Osteocyte (in vitro differentiated cells): ENCODE results near the gene DTL. TPM values are rescaled to one million over a fixed set of nuclear protein-coding genes. Genes with fewer than 3 reads are reported as not detected.

Experiments used
- DNase-seq: peaks from one replicate; pipeline ENCODE4 v3.0.0; 2021; ENCODE audit warnings: mixed read lengths; ENCODE audit not compliant: unreplicated experiment; ENCODE audit errors: extremely low spot score
- H3K27ac Mint-ChIP-seq: one replicate; pipeline ENCODE4 v1.8.0; 2021; ENCODE audit warnings: mild to moderate bottlenecking, mixed read lengths; ENCODE audit not compliant: unreplicated experiment
- H3K27me3 Mint-ChIP-seq: one replicate; pipeline ENCODE4 v1.8.0; 2021; ENCODE audit warnings: mixed read lengths; ENCODE audit not compliant: unreplicated experiment
- H3K36me3 Mint-ChIP-seq: one replicate; pipeline ENCODE4 v1.8.0; 2021; ENCODE audit warnings: mixed read lengths; ENCODE audit not compliant: unreplicated experiment
- H3K4me1 Mint-ChIP-seq: one replicate; pipeline ENCODE4 v1.8.0; 2021; ENCODE audit warnings: mixed read lengths; ENCODE audit not compliant: unreplicated experiment
- H3K4me3 Mint-ChIP-seq: one replicate; pipeline ENCODE4 v1.8.0; 2021; ENCODE audit warnings: mild to moderate bottlenecking, moderate library complexity, mixed read lengths; ENCODE audit not compliant: unreplicated experiment
- H3K9me3 Mint-ChIP-seq: one replicate; pipeline ENCODE4 v1.8.0; 2021; ENCODE audit warnings: mixed read lengths; ENCODE audit not compliant: unreplicated experiment
- CTCF ChIP-seq: fragments of 200-600 bp; sonication (generic); IDR thresholded peaks from 2 replicates; pipeline ENCODE4 v1.5.0; 2021; ENCODE audit warnings: antibody characterized with exemption, mild to moderate bottlenecking, moderate library complexity
- total RNA-seq: library from RNA; stranded (reverse); gene quantifications from 2 replicates; pipeline ENCODE4 v1.2.1, GENCODE V29; 2021

Gene DTL
- total RNA-seq, 1 donor from 2014 or later, result 6.7 TPM

GRCh38 chr1:212045981-212046380 lies 10.4 kb downstream of the DTL start:
- TF ChIP-seq CTCF, result no peak
- no peaks in the 10 kb centered on the region for H3K27me3 Mint-ChIP-seq
- no peak for DNase-seq
- no peaks in the 10 kb centered on the region for H3K36me3 Mint-ChIP-seq
- peaks cover 15% of the 10 kb centered on the region for H3K4me1 Mint-ChIP-seq
- no peak overlapping the region for H3K4me3 Mint-ChIP-seq
- no peaks in the 10 kb centered on the region for H3K9me3 Mint-ChIP-seq
- H3K27ac Mint-ChIP-seq, result no peak overlapping the region

GRCh38 chr1:212053993-212054392 lies 18.4 kb downstream of the DTL start:
- H3K27me3 Mint-ChIP-seq, result no peaks in the 10 kb centered on the region
- TF ChIP-seq CTCF, result no peak
- H3K27ac Mint-ChIP-seq, result no peak overlapping the region
- H3K9me3 Mint-ChIP-seq, result peaks cover 19% of the 10 kb centered on the region
- no peaks in the 10 kb centered on the region for H3K4me1 Mint-ChIP-seq
- H3K4me3 Mint-ChIP-seq, result no peak overlapping the region
- DNase-seq, result no peak
- peaks cover 17% of the 10 kb centered on the region for H3K36me3 Mint-ChIP-seq

DNA sequence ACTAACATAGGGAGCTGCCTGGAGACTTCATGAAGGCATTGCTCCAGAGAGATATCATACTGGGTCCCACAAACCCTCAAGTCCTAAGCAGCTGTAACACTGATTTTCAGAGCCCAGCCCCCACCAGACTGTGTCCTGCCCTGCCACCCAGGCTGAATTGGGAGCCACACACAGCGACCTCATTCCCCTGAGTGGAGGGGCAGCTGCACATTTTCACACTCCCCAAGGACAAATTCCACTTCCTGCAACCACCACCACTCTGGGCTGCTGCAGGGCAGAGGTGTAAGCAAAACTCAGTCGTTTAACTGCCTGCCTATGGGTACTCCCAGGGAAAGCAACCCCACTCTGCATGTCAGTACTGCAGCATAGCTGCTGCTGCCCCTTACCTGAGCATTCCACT lies 19.8 kb downstream of the DTL start:
- peaks cover 19% of the 10 kb centered on the region for H3K36me3 Mint-ChIP-seq
- no peak for TF ChIP-seq CTCF
- no peaks in the 10 kb centered on the region for H3K4me1 Mint-ChIP-seq

DNA sequence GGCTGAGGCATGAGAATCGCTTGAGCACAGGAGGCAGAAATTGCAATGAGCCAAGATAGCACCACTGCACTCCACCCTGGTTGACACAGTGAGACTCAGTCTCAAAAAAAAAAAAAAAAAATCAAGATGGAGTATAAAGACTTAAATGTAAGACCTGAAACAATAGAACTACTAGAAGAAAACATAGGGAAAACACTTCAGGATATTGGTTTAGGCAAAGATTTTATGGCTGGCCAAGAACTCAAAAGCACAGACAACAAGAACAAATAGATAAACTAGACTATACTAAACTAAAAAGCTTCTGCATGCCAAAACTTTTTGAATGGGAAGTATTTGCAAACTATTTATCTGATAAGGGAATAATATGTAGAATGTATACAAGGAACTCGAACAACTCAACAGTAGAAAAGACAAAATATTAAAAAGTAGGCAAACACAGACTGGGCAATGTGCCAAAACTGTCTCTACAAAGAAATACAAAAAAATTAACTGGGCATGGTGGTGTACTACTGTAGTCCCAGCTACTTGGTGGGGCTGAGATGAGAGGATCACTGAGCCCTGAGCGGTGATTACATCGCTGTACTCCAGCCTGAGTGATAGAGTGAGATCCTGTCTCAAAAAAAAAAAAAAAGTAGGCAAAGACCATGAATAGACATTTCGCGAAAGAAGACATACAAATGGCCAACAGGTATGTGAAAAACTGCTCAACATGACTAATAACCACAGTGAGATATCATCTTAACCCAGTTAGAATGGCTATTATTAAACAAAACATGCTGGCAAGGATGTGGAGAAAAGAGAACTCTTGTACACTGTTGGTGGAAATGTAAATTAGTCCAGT lies 25.3 kb downstream of the DTL start:
- DNase-seq, result no peak
- no peak overlapping the region for H3K4me3 Mint-ChIP-seq

More for the DNA sequence above, 19.8 kb downstream of the DTL start:
- Mint-ChIP-seq H3K9me3 (peaks cover 29% of the 10 kb centered on the region), H3K27ac (no peak overlapping the region), H3K4me3 (no peak overlapping the region), H3K27me3 (no peaks in the 10 kb centered on the region)
- DNase-seq, result no peak

More for the DNA sequence above, 25.3 kb downstream of the DTL start:
- TF ChIP-seq CTCF, result no peak
- no peak overlapping the region for H3K27ac Mint-ChIP-seq
- peaks cover 16% of the 10 kb centered on the region for H3K36me3 Mint-ChIP-seq
- H3K4me1 Mint-ChIP-seq, result no peaks in the 10 kb centered on the region
- no peaks in the 10 kb centered on the region for H3K27me3 Mint-ChIP-seq
- peaks cover 29% of the 10 kb centered on the region for H3K9me3 Mint-ChIP-seq
